Tibial nerve (tissue), 3 donors: Measurements from ENCODE around the gene SUMO4.

ENCODE experiments used
- POLR2A ChIP-seq, 2 donors: fragments of 450-650 bp; IDR thresholded peaks; one replicate each; pipeline ENCODE4 v1.6.1; 2017; ENCODE audit warnings: antibody characterized with exemption in 2 of 2, mild to moderate bottlenecking in 2 of 2, moderate library complexity in 2 of 2
- TF ChIP-seq, protein P1 (sequence below), 5 experiments: fragments of 200-600 bp in 3 of 5; fragments of 450-650 bp in 2 of 5; sonication (generic) in 3 of 5; IDR thresholded peaks; one replicate each; pipeline ENCODE4 v1.5.1; 2016 to 2019; ENCODE audit warnings: antibody characterized with exemption in 5 of 5, mild to moderate bottlenecking in 3 of 5, moderate library complexity in 2 of 5

GRCh38 chr6:149425224-149425623, 25.2 kb downstream of the SUMO4 start:
- TF ChIP-seq, protein P1, sequence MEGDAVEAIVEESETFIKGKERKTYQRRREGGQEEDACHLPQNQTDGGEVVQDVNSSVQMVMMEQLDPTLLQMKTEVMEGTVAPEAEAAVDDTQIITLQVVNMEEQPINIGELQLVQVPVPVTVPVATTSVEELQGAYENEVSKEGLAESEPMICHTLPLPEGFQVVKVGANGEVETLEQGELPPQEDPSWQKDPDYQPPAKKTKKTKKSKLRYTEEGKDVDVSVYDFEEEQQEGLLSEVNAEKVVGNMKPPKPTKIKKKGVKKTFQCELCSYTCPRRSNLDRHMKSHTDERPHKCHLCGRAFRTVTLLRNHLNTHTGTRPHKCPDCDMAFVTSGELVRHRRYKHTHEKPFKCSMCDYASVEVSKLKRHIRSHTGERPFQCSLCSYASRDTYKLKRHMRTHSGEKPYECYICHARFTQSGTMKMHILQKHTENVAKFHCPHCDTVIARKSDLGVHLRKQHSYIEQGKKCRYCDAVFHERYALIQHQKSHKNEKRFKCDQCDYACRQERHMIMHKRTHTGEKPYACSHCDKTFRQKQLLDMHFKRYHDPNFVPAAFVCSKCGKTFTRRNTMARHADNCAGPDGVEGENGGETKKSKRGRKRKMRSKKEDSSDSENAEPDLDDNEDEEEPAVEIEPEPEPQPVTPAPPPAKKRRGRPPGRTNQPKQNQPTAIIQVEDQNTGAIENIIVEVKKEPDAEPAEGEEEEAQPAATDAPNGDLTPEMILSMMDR (IDR thresholded peaks at IDR 0.05) = no peak
- TF ChIP-seq POLR2A (IDR thresholded peaks at IDR 0.05) = no peak
